ENCODE data around the gene LEMD1.

The LEMD1 gene

DNA sequence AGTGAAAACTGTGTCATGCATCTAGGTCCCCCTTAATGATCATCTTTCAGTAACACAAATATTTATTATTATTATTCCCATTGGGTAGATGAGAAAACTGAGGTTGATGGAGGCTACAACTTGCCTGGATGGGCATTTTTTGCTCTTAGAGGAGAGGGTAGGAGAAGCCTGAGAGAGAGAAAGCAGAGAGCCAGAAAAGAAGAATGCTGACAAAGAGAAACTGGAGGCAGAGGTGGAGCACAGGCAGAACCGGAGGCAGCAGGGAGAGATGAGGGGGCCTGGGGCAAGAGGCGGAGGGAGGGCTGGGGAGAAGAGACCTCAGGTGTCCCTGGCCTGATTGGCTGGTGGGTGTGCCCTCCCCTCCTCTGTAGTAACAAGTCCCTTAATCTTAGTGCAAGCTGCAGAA is 29.9 kb upstream of the LEMD1 start:
- Histone ChIP-seq H4K20me1 (ENCODE audit: insufficient read depth, low read length) (no peaks in the 10 kb centered on the region), H2AFZ (ENCODE audit: low read length) (no peak overlapping the region), H3K36me3 (replicated peaks; ENCODE audit: insufficient read depth, low read length) (no peaks in the 10 kb centered on the region), H3K27me3 (replicated peaks; ENCODE audit: insufficient read depth, low read length) (peaks cover 47% of the 10 kb centered on the region), H3K9me3 (replicated peaks; ENCODE audit: insufficient read depth, low read length) (no peaks in the 10 kb centered on the region), H3K27ac (ENCODE audit: low read length) (no peak overlapping the region), H3K4me3 (ENCODE audit: low read length) (no peak overlapping the region), H3F3A (ENCODE audit: insufficient read depth, low read length) (no peaks in the 10 kb centered on the region), H3K4me2 (ENCODE audit: low read depth, low read length) (no peak overlapping the region), H3K9ac (ENCODE audit: low read length) (no peak overlapping the region), H3K4me1 (ENCODE audit: low read length) (peaks cover 5% of the 10 kb centered on the region; the same call in 1 of the 2 replicates), H3K79me2 (ENCODE audit: low read length) (no peaks in the 10 kb centered on the region), H3K9me2 (replicated peaks; ENCODE audit: insufficient read depth, low read length) (no peaks in the 10 kb centered on the region)
- no peak for DNase-seq
- no peak for TF ChIP-seq EZH2phosphoT487 (IDR thresholded peaks at IDR 0.05; ENCODE audit: low read length)
- TF ChIP-seq EZH2 (optimal IDR thresholded peaks at IDR 0.05; ENCODE audit: low read depth, low read length), result no peak
- TF ChIP-seq, protein P1, sequence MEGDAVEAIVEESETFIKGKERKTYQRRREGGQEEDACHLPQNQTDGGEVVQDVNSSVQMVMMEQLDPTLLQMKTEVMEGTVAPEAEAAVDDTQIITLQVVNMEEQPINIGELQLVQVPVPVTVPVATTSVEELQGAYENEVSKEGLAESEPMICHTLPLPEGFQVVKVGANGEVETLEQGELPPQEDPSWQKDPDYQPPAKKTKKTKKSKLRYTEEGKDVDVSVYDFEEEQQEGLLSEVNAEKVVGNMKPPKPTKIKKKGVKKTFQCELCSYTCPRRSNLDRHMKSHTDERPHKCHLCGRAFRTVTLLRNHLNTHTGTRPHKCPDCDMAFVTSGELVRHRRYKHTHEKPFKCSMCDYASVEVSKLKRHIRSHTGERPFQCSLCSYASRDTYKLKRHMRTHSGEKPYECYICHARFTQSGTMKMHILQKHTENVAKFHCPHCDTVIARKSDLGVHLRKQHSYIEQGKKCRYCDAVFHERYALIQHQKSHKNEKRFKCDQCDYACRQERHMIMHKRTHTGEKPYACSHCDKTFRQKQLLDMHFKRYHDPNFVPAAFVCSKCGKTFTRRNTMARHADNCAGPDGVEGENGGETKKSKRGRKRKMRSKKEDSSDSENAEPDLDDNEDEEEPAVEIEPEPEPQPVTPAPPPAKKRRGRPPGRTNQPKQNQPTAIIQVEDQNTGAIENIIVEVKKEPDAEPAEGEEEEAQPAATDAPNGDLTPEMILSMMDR (IDR thresholded peaks at IDR 0.05; ENCODE audit: low read length), result no peak

DNA sequence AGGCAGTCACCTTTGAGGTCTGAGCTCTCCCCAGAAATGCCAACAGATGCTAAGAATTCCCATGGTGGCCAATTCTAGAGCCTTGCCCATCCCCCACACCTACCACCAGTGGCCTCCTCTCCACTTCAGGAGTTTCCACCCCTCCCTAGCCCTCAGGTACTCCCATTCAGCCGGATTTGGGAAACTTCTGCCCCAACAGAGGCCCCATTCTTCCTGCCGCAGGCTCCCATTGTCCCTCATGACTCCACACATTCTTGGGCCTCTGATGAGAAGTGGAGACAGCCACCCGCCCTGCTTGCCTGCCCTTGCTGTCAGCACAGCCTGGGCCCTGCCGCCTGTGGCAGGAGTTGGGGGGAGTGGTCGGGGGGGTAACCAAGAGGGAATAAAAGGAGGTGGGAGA is 29.3 kb upstream of the LEMD1 start:
- Histone ChIP-seq H3K27me3 (replicated peaks; ENCODE audit: insufficient read depth, low read length) (peaks cover 42% of the 10 kb centered on the region), H3K4me2 (ENCODE audit: low read depth, low read length) (no peak overlapping the region), H4K20me1 (ENCODE audit: insufficient read depth, low read length) (no peaks in the 10 kb centered on the region), H3K36me3 (replicated peaks; ENCODE audit: insufficient read depth, low read length) (no peaks in the 10 kb centered on the region), H3K9me3 (replicated peaks; ENCODE audit: insufficient read depth, low read length) (no peaks in the 10 kb centered on the region), H3K9me2 (replicated peaks; ENCODE audit: insufficient read depth, low read length) (no peaks in the 10 kb centered on the region), H3K4me1 (ENCODE audit: low read length) (peaks cover 5% of the 10 kb centered on the region; the same call in 1 of the 2 replicates), H3F3A (ENCODE audit: insufficient read depth, low read length) (no peaks in the 10 kb centered on the region), H3K27ac (ENCODE audit: low read length) (no peak overlapping the region), H3K79me2 (ENCODE audit: low read length) (no peaks in the 10 kb centered on the region), H2AFZ (ENCODE audit: low read length) (no peak overlapping the region), H3K9ac (ENCODE audit: low read length) (no peak overlapping the region), H3K4me3 (ENCODE audit: low read length) (no peak overlapping the region)
- no peak for DNase-seq
- TF ChIP-seq EZH2phosphoT487 (IDR thresholded peaks at IDR 0.05; ENCODE audit: low read length), result no peak
- TF ChIP-seq, protein P1 (IDR thresholded peaks at IDR 0.05; ENCODE audit: low read length), result no peak
- TF ChIP-seq EZH2 (optimal IDR thresholded peaks at IDR 0.05; ENCODE audit: low read depth, low read length), result no peak

DNA sequence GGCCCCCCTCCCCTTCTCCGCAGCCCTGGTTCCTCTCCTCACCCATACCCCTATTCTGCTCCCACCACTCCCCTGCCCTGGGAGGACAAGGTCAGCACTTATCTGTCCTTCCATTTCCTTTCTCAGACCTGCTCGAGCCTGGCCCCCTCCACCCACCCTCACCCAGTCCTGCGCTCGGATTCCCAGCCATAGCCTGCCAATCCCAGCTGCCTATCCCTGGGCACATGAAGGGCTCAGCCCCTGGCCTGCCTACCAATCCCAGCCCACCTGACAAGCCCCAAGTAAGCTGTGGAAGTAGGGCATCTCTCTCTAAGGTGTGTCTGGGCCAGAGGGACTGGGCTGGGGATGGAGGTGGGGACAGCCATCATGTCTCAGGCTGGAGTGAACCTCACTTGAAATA is 28.6 kb upstream of the LEMD1 start:
- no peaks in the 10 kb centered on the region for H3K36me3 ChIP-seq (replicated peaks; ENCODE audit: insufficient read depth, low read length)
- peaks cover 34% of the 10 kb centered on the region for H3K27me3 ChIP-seq (replicated peaks; ENCODE audit: insufficient read depth, low read length)
- H3K27ac ChIP-seq (ENCODE audit: low read length), result no peak overlapping the region
- no peak overlapping the region for H3K9ac ChIP-seq (ENCODE audit: low read length)
- TF ChIP-seq, protein P1 (IDR thresholded peaks at IDR 0.05; ENCODE audit: low read length), result no peak
- no peak for TF ChIP-seq EZH2phosphoT487 (IDR thresholded peaks at IDR 0.05; ENCODE audit: low read length)
- DNase-seq, result no peak
- H3K4me1 ChIP-seq (ENCODE audit: low read length), result peaks cover 5% of the 10 kb centered on the region; the same call in 1 of the 2 replicates
- H3K9me2 ChIP-seq (replicated peaks; ENCODE audit: insufficient read depth, low read length), result no peaks in the 10 kb centered on the region
- H3F3A ChIP-seq (ENCODE audit: insufficient read depth, low read length), result no peaks in the 10 kb centered on the region
- no peak overlapping the region for H3K4me3 ChIP-seq (ENCODE audit: low read length)
- no peaks in the 10 kb centered on the region for H3K9me3 ChIP-seq (replicated peaks; ENCODE audit: insufficient read depth, low read length)
- no peaks in the 10 kb centered on the region for H4K20me1 ChIP-seq (ENCODE audit: insufficient read depth, low read length)
- no peak overlapping the region for H2AFZ ChIP-seq (ENCODE audit: low read length)
- no peak overlapping the region for H3K4me2 ChIP-seq (ENCODE audit: low read depth, low read length)
- no peaks in the 10 kb centered on the region for H3K79me2 ChIP-seq (ENCODE audit: low read length)
